Activated CD4-positive, alpha-beta T cell treated with anti-CD3 and anti-CD28 coated beads, Interleukin-2, amount 10 ng/mL, durations not matched to agents 24 days and 14 days (primary cell): Measurements from ENCODE around the gene BICDL1. TPM values are rescaled to one million over a fixed set of nuclear protein-coding genes. Genes with fewer than 3 reads are reported as not detected.

Source experiments
- DNase-seq: peaks from one replicate; pipeline ENCODE4 v3.0.0; 2022
- H3K27ac Mint-ChIP-seq: one replicate; pipeline ENCODE4 v1.8.0; 2022; ENCODE audit warnings: mild to moderate bottlenecking, mixed read lengths
- H3K27me3 Mint-ChIP-seq: one replicate; pipeline ENCODE4 v1.8.0; 2022; ENCODE audit warnings: mixed read lengths
- H3K36me3 Mint-ChIP-seq: one replicate; pipeline ENCODE4 v1.8.0; 2022; ENCODE audit warnings: low read depth, mild to moderate bottlenecking, mixed read lengths
- H3K4me1 Mint-ChIP-seq: one replicate; pipeline ENCODE4 v1.8.0; 2021; ENCODE audit warnings: mixed read lengths
- H3K4me3 Mint-ChIP-seq: one replicate; pipeline ENCODE4 v1.8.0; 2022; ENCODE audit warnings: mild to moderate bottlenecking, moderate library complexity, mixed read lengths
- H3K9me3 Mint-ChIP-seq: one replicate; pipeline ENCODE4 v1.8.0; 2021; ENCODE audit warnings: mixed read lengths
- intact Hi-C: fragments of 100-400 bp; cut with micrococcal nuclease; formaldehyde crosslinking; loops from one replicate; pipeline ENCODE4 v1.15.1; 2023
- total RNA-seq: library from RNA; stranded (reverse); gene quantifications from 2 replicates; pipeline ENCODE4 v1.2.3, GENCODE V29; 2022

Gene BICDL1
- total RNA-seq, 1 donor from 2014 or later = 148 TPM

GRCh38 chr12:120131116-120131515 lies 142.1 kb downstream of the BICDL1 start:
- H3K4me1 Mint-ChIP-seq = peaks cover 11% of the 10 kb centered on the region
- intact Hi-C loops = no loop called here
- no peaks in the 10 kb centered on the region for H3K9me3 Mint-ChIP-seq
- no peak for DNase-seq
- H3K27me3 Mint-ChIP-seq = no peaks in the 10 kb centered on the region
- H3K4me3 Mint-ChIP-seq = no peak overlapping the region
- H3K36me3 Mint-ChIP-seq = peaks cover 75% of the 10 kb centered on the region
- no peak overlapping the region for H3K27ac Mint-ChIP-seq

GRCh38 chr12:120132054-120132836 lies 143.2 kb downstream of the BICDL1 start:
- H3K9me3 Mint-ChIP-seq = no peaks in the 10 kb centered on the region
- H3K4me1 Mint-ChIP-seq = no peaks in the 10 kb centered on the region
- peaks cover 73% of the 10 kb centered on the region for H3K36me3 Mint-ChIP-seq
- H3K27me3 Mint-ChIP-seq = no peaks in the 10 kb centered on the region
- H3K27ac Mint-ChIP-seq = no peak overlapping the region
- DNase-seq = no peak
- no peak overlapping the region for H3K4me3 Mint-ChIP-seq
- intact Hi-C loops = no loop called here

- intact Hi-C loops = no loop called here
- Mint-ChIP-seq H3K4me1 (no peaks in the 10 kb centered on the region), H3K36me3 (peaks cover 73% of the 10 kb centered on the region), H3K27me3 (no peaks in the 10 kb centered on the region), H3K9me3 (no peaks in the 10 kb centered on the region), H3K4me3 (no peak overlapping the region), H3K27ac (no peak overlapping the region)
- DNase-seq = no peak
Measured at GRCh38 chr12:120132863-120133385, 143.9 kb downstream of the BICDL1 start.

- DNase-seq = no peak
- no peak overlapping the region for H3K4me3 Mint-ChIP-seq
- no peaks in the 10 kb centered on the region for H3K9me3 Mint-ChIP-seq
- H3K4me1 Mint-ChIP-seq = no peaks in the 10 kb centered on the region
- intact Hi-C loops = no loop called here
- no peaks in the 10 kb centered on the region for H3K27me3 Mint-ChIP-seq
- no peak overlapping the region for H3K27ac Mint-ChIP-seq
- peaks cover 78% of the 10 kb centered on the region for H3K36me3 Mint-ChIP-seq
Measured at GRCh38 chr12:120134307-120134980, 145.4 kb downstream of the BICDL1 start.

- H3K27me3 Mint-ChIP-seq = no peaks in the 10 kb centered on the region
- H3K36me3 Mint-ChIP-seq = peaks cover 83% of the 10 kb centered on the region
- no peak overlapping the region for H3K4me3 Mint-ChIP-seq
Measured at GRCh38 chr12:120136093-120136770, 147.2 kb downstream of the BICDL1 start.

GRCh38 chr12:120137833-120138232 lies 148.8 kb downstream of the BICDL1 start:
- H3K4me1 Mint-ChIP-seq = no peaks in the 10 kb centered on the region
- intact Hi-C loops = no loop called here
- no peak overlapping the region for H3K4me3 Mint-ChIP-seq
- no peak overlapping the region for H3K27ac Mint-ChIP-seq
- no peaks in the 10 kb centered on the region for H3K27me3 Mint-ChIP-seq
- DNase-seq = no peak
- no peaks in the 10 kb centered on the region for H3K9me3 Mint-ChIP-seq
- peaks cover 83% of the 10 kb centered on the region for H3K36me3 Mint-ChIP-seq

More at GRCh38 chr12:120136093-120136770, 147.2 kb downstream of the BICDL1 start:
- Mint-ChIP-seq H3K4me1 (no peaks in the 10 kb centered on the region), H3K9me3 (no peaks in the 10 kb centered on the region), H3K27ac (no peak overlapping the region)
- DNase-seq = no peak
- intact Hi-C loops = no loop called here

GRCh38 chr12:120138366-120138765 lies 149.3 kb downstream of the BICDL1 start:
- Mint-ChIP-seq H3K36me3 (peaks cover 82% of the 10 kb centered on the region), H3K27ac (no peak overlapping the region)
- intact Hi-C loops = no loop called here

GRCh38 chr12:120139958-120140357 lies 150.9 kb downstream of the BICDL1 start:
- Mint-ChIP-seq H3K27me3 (no peaks in the 10 kb centered on the region), H3K4me3 (no peak overlapping the region), H3K36me3 (peaks cover 81% of the 10 kb centered on the region), H3K27ac (no peak overlapping the region), H3K4me1 (no peaks in the 10 kb centered on the region), H3K9me3 (no peaks in the 10 kb centered on the region)
- intact Hi-C loops = no loop called here
- no peak for DNase-seq

More at GRCh38 chr12:120138366-120138765, 149.3 kb downstream of the BICDL1 start:
- no peaks in the 10 kb centered on the region for H3K9me3 Mint-ChIP-seq
- no peak for DNase-seq
- H3K27me3 Mint-ChIP-seq = no peaks in the 10 kb centered on the region
- H3K4me3 Mint-ChIP-seq = no peak overlapping the region
- no peaks in the 10 kb centered on the region for H3K4me1 Mint-ChIP-seq

GRCh38 chr12:120140603-120141002 lies 151.6 kb downstream of the BICDL1 start:
- Mint-ChIP-seq H3K4me3 (no peak overlapping the region), H3K4me1 (no peaks in the 10 kb centered on the region), H3K9me3 (no peaks in the 10 kb centered on the region), H3K36me3 (peaks cover 82% of the 10 kb centered on the region), H3K27ac (no peak overlapping the region), H3K27me3 (no peaks in the 10 kb centered on the region)
- DNase-seq = no peak
- intact Hi-C loops = no loop called here

GRCh38 chr12:120141336-120141735 lies 152.3 kb downstream of the BICDL1 start:
- Mint-ChIP-seq H3K4me1 (no peaks in the 10 kb centered on the region), H3K9me3 (no peaks in the 10 kb centered on the region), H3K4me3 (no peak overlapping the region), H3K27me3 (no peaks in the 10 kb centered on the region), H3K27ac (no peak overlapping the region), H3K36me3 (peaks cover 76% of the 10 kb centered on the region)
- intact Hi-C loops = no loop called here
- DNase-seq = no peak

- H3K27me3 Mint-ChIP-seq = no peaks in the 10 kb centered on the region
- no peak overlapping the region for H3K27ac Mint-ChIP-seq
- peaks cover 73% of the 10 kb centered on the region for H3K36me3 Mint-ChIP-seq
- intact Hi-C loops = no loop called here
- no peaks in the 10 kb centered on the region for H3K4me1 Mint-ChIP-seq
- no peaks in the 10 kb centered on the region for H3K9me3 Mint-ChIP-seq
- no peak overlapping the region for H3K4me3 Mint-ChIP-seq
- DNase-seq = no peak
Measured at GRCh38 chr12:120142231-120142877, 153.3 kb downstream of the BICDL1 start.
